GM04503 (cell line): ENCODE results near the gene DLG3.
"Not testable (repeated sequence)": the region's sequence is repeated elsewhere in the genome, so short reads cannot be mapped to it uniquely, and the experiment has no call there.

Source experiments
- DNase-seq: peaks from one replicate; pipeline ENCODE4 v3.0.0-alpha.2; 2012; ENCODE audit warnings: low read depth

The DLG3 gene

DNA sequence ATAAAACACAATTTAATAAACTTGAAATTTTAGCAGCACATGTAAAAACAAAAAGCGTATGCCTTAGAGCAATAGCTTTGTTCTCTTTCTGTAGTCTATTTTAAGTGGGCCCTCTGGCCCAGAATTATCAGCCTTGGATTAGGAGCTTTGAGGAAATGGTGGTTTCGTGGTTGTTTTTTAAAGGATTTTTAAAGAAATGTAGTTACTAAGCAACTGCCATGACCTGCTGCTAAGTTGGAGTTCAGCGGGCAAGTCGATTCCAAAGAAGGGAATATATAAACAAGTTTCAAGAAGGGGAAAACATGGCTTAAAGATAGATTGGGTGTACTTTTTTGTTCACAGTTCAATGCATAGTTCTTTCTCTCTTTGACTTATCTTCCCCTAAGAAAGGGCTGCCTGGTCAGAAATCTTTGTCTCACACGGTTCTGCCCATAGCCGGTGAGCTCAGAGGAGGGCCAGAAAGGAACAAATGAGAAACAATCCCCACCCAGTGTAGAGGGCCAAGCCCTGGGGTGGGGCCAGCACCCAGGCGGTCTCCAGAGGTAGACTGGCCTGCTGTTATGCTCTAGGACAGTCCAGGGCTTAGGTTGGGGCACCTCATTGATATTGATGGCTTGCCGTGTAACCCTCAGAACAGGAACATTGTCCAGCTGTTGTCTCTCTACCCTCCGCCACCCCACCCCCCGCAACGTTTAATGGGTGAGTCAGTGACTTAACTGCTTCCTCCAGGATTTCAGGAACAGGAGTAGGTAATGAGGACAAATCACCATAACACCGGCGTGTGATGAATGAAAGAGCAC is 32.5 kb downstream of the DLG3 start:
- no peak for DNase-seq

DNA sequence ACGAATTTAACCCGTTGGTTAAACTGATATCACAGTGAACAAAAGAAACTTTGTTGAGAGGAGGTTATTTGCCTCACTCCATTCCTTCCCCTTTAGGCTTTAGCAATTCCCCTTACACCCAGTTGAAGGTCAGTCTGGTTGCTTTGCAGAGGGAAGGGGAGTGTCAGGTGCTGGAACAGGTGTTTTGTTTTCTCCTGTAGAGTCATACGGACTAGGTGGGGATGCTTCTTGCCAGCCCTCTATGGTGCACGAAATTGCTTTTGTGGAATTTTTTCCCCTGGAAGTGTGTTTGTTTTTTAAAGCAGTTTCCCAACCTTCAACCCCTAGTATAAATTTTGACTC is 33.1 kb downstream of the DLG3 start:
- no peak for DNase-seq

DNA sequence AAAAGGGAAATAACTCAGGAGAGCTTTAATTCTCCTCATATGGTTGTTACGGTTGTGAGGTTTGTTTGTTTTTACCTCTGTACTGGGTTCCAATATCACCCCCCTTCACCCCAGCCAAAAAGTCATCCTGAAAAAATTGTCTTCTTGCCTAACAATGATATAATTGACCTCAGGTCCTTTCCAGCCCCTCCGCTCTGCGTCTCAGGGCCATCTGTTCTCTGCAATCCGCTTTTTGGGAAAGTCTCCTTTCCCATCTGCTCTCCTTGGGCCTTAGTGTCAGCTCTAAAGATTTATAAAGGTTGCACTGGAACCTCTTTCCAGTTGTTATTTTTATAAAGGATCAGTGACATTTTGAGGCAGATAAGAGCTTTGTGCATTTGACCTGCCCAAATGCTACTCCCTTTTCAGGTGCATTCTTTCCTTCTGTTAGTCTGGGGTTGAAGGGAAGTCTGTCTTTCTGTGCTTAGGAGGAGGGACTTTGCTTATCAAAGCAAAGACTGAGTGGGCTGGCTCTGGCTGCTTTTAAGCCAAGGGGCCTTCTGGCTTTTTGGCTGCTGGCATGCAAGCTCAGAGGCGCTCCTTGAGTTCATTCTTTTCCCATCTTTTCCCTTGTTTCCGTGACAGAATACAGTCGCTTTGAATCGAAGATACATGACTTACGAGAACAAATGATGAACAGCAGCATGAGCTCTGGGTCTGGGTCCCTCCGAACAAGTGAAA is 34.1 kb downstream of the DLG3 start:
- DNase-seq: no peak

- peak; percentile 39 for DNase-seq
These were observed 34.7 kb downstream of the DLG3 start for GRCh38 chrX:70479247-70479921.

DNA sequence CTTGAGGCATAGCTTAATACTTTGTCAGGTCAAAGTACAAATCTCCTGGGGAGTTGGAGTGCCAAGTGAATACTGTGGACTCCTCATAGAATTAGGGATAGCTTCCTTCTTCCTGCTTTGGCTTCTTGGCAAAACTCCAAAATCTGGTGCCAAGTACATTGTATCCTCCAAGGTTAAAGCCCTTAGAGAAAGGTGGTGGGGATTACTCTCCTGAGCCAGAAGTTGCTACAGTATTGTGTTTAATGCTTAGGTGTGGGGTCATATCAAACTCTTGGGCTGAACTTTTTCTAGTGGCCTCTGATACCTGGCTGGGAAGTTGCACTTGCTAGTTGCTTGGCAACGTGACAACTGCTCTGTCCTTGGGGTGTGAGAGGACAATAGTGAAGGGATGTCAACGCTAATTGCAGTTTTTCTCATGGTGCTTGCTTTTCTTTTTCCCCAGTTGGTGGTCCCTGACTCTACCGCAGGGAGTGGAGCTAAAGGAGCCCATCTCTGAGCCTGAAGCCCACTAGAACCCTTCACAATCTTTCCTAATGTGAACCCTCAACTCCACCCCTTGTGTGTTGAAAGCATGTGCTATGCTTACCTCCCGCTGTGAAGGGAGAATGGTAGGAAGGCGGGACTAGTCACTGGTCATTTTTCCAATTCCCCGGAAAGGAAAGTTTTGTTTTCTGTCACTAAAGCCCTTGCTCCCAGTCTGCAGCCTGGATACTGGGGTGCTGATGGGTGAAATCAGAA is 35.5 kb downstream of the DLG3 start:
- no peak for DNase-seq

- no peak for DNase-seq
These were observed 36.0 kb downstream of the DLG3 start for GRCh38 chrX:70480660-70481018.

GRCh38 chrX:70481471-70482270 is 37.0 kb downstream of the DLG3 start:
- DNase-seq: no peak

- DNase-seq: no peak
These were observed 37.7 kb downstream of the DLG3 start for GRCh38 chrX:70482300-70482699.

- no peak for DNase-seq
These were observed 40.8 kb downstream of the DLG3 start for GRCh38 chrX:70485466-70485865.

GRCh38 chrX:70488856-70489255 is 44.2 kb downstream of the DLG3 start:
- no peak for DNase-seq

- DNase-seq: no peak
These were observed 49.8 kb downstream of the DLG3 start for GRCh38 chrX:70494441-70494840.

- no peak for DNase-seq
These were observed 51.9 kb downstream of the DLG3 start for GRCh38 chrX:70496491-70496890.

DNA sequence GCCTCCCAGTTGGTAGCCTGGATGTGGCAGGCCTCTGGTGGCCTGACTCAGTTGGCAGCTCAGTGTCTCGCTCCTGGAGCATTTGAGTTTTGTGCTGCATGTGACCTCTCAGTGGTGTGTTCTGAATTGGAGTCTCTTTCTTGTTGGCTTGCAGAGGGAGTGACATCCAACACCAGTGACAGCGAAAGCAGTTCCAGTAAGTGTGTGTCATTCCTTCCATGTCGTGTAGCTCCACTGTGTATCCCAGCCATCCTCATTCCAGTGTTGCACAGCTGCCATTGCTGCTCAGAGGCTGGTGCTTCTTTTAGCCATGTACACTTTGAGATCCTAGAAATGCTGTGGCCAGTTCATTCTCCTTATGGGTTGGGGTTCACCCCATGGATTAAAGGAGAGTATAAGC is 52.4 kb downstream of the DLG3 start:
- no peak for DNase-seq

- DNase-seq: no peak
These were observed 53.5 kb downstream of the DLG3 start for GRCh38 chrX:70498129-70498528.

GRCh38 chrX:70500826-70501225 is 56.2 kb downstream of the DLG3 start:
- no peak for DNase-seq

DNA sequence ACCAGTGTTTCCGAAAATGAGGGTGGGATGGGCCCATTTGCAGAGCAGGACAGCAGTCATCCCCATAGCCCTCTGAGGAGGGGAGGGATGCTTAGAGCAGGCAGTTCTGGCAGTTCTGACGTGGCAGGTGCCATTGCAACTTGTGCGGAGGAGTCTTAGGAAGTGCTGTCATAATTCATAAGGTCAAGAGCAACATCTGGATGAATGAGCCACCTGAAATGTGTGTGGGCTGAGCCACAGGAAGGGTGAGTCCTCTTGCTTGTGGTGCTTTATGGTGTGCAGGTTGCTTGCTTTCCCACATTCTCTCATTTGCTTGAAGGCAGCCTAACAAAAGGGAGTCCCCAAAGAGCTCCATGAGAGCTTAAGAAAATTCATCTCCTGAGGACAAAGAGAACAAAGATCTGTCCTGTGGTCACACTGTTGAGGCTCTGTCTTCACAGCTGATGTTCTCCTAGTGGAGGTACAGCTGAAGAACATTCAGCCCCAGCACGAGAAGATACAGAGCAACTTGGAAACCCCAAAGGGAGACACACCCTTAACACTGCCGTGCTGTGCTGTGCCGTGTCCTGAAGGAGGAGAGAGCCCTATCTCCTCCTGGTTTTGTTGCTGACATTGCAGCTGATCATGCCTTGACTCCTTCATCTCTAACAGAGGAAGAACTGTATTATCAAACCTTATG is 60.3 kb downstream of the DLG3 start:
- no peak for DNase-seq

DNA sequence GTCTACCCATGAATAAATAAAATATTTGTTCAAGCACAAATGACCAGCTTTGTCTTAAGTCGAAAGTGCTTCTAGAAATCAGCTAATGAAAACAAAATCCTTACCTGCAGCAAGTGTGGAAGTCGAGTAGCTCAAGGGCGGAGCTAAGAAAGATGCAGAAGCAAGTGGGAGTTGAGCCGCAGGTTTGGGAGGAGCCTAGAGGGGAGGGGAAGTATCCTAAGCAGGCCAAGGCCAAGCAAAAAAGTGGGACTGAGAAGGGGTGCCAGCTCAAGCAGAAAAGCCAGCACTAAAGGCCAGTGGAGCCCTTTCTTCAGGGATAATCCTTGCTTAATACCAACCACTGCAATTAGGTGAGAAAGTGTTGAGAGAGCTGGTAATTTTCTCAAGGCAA is 60.8 kb downstream of the DLG3 start:
- DNase-seq: no peak

GRCh38 chrX:70508296-70508911 is 63.8 kb downstream of the DLG3 start:
- DNase-seq: no peak

- no peak for DNase-seq
These were observed 64.4 kb downstream of the DLG3 start for GRCh38 chrX:70509078-70509477.

GRCh38 chrX:70515270-70515669 is 70.6 kb downstream of the DLG3 start:
- DNase-seq: not testable (repeated sequence)

- DNase-seq: not testable (repeated sequence)
These were observed 71.1 kb downstream of the DLG3 start for GRCh38 chrX:70515692-70516091.
